ENCODE results near the gene RTRAF.

DNA sequence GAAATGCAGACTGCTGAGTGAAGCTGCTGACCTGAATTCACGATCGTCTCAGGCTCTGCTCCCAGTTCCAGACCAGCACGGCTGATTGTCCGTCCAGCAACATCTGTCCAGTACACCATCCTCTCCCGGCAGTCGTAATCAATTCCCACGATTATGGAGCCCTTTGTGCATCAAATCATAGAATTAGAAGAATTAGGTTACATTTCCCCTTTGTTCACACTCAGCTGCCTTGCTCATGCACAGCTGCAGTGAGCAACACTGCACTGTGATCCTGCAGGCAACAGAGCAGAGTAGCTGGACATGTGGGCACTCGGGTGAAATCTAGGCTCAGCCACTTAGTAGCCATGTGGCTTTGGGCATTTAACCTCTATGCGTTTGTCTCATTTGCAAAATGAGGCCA lies 22.2 kb downstream of the RTRAF start:
- TF ChIP-seq CTCF (conservative IDR thresholded peaks at IDR 0.05; ENCODE audit: low read length) (no peak), EZH2phosphoT487 (IDR thresholded peaks at IDR 0.05; ENCODE audit: borderline replicate concordance, low read depth, low read length) (no peak)

All from OCI-LY7 (cell line).